ENCODE data around the gene ATP2C1. TPM values are rescaled to one million over a fixed set of nuclear protein-coding genes. Genes with fewer than 3 reads are reported as not detected.

ATP2C1 gene
- total and polyA plus RNA-seq, 9 of the 15 experiments (the other 6 are each of a cell fraction or from before 2014, with no cell fraction given): 10.0 to 53.5 (median 27.9) TPM

DNA sequence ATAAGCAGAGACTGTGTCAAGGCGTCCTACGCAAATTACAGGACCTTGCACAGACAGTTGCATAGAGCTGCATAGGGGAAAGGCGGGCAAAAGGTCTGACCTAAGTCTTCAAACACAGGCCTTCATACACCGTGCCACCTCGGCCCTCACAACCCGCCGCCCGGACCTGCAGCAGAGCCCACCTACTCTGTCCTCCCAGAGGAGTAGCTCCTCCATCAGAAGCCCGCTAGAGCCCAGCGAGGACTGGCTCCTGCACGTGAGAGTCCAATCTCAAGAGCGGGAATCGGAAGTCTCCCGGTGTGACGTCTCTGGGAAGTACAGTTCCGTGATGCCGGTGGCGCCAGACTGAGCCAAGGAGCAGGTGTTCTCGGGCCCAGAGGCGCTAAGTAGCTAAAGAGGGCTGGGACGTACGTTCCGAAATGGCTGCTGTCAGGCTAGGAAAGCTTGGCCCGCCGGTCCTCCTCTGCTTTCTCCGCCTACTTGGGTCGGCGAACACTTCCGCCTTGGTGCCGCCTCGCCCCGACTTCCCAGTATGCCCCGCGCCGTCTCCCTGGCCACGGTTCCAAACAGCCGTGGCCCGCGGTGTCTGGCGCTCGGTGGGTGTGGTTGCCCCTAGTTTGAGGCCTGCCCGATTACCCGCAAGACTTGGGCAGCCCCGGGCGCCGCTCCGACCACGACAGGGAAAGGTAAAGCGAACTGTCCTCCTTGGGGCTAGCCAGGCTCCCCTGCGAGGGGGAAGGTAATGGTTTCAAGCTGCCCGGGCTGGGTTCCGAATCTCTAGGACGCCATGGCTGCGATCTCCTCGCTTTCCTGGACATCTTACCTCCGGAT is 132.7 kb downstream of the ATP2C1 start, which contains the start of the genes ASTE1 and NEK11 (continued):
- TF ChIP-seq, protein P1, sequence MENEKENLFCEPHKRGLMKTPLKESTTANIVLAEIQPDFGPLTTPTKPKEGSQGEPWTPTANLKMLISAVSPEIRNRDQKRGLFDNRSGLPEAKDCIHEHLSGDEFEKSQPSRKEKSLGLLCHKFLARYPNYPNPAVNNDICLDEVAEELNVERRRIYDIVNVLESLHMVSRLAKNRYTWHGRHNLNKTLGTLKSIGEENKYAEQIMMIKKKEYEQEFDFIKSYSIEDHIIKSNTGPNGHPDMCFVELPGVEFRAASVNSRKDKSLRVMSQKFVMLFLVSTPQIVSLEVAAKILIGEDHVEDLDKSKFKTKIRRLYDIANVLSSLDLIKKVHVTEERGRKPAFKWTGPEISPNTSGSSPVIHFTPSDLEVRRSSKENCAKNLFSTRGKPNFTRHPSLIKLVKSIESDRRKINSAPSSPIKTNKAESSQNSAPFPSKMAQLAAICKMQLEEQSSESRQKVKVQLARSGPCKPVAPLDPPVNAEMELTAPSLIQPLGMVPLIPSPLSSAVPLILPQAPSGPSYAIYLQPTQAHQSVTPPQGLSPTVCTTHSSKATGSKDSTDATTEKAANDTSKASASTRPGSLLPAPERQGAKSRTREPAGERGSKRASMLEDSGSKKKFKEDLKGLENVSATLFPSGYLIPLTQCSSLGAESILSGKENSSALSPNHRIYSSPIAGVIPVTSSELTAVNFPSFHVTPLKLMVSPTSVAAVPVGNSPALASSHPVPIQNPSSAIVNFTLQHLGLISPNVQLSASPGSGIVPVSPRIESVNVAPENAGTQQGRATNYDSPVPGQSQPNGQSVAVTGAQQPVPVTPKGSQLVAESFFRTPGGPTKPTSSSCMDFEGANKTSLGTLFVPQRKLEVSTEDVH (IDR thresholded peaks at IDR 0.05; ENCODE audit: low read depth, partially characterized antibody): peak; percentile 40
- TF ChIP-seq, protein P2, sequence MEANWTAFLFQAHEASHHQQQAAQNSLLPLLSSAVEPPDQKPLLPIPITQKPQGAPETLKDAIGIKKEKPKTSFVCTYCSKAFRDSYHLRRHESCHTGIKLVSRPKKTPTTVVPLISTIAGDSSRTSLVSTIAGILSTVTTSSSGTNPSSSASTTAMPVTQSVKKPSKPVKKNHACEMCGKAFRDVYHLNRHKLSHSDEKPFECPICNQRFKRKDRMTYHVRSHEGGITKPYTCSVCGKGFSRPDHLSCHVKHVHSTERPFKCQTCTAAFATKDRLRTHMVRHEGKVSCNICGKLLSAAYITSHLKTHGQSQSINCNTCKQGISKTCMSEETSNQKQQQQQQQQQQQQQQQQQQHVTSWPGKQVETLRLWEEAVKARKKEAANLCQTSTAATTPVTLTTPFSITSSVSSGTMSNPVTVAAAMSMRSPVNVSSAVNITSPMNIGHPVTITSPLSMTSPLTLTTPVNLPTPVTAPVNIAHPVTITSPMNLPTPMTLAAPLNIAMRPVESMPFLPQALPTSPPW (CRISPR knock-in tag; IDR thresholded peaks at IDR 0.05): peak; percentile 16; the same call in 1 of the 2 replicates
- TF ChIP-seq EGR1 (conservative IDR thresholded peaks at IDR 0.05) (no peak), ZNF589 (CRISPR knock-in tag; IDR thresholded peaks at IDR 0.05; ENCODE audit: low read depth) (peak; percentile 45; the same call in 1 of the 2 replicates), KDM5B (IDR thresholded peaks at IDR 0.05; ENCODE audit: insufficient replicate concordance, low read depth, low read length) (peak; percentile 70), ELF2 (CRISPR knock-in tag; IDR thresholded peaks at IDR 0.05) (peak; percentile 84), SNIP1 (IDR thresholded peaks at IDR 0.05; ENCODE audit: low read depth) (no peak), TAF9B (IDR thresholded peaks at IDR 0.05; ENCODE audit: partially characterized antibody) (peak; percentile 12), ZFX (CRISPR knock-in tag; IDR thresholded peaks at IDR 0.05) (peak; percentile 93), ELF1 (tag; IDR thresholded peaks at IDR 0.05) (peak; percentile 96)
- TF ChIP-seq, protein P3, sequence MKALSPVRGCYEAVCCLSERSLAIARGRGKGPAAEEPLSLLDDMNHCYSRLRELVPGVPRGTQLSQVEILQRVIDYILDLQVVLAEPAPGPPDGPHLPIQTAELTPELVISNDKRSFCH (CRISPR knock-in tag; IDR thresholded peaks at IDR 0.05): no peak
- TF ChIP-seq, protein P3 (tag; IDR thresholded peaks at IDR 0.05): peak; percentile 68; the same call in 1 of the 2 replicates
- TF ChIP-seq, protein P4, sequence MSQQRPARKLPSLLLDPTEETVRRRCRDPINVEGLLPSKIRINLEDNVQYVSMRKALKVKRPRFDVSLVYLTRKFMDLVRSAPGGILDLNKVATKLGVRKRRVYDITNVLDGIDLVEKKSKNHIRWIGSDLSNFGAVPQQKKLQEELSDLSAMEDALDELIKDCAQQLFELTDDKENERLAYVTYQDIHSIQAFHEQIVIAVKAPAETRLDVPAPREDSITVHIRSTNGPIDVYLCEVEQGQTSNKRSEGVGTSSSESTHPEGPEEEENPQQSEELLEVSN (IDR thresholded peaks at IDR 0.05; ENCODE audit: borderline replicate concordance in 1 of 2, extremely low read depth in 1 of 2, insufficient read depth in 1 of 2, insufficient read length in 1 of 2, low read depth in 1 of 2, low read length in 1 of 2, poor library complexity in 1 of 2, severe bottlenecking in 1 of 2): peak; percentile 87 to 91
